HEK293T (cell line): ENCODE results near the gene LRRC8B.

Experiments
- CTCF ChIA-PET: fragments of 350-600 bp; formaldehyde crosslinking; extraction: SDS; loops from one replicate; lab custom pipeline; 2021; ENCODE audit warnings: antibody characterized with exemption, inconsistent platforms; lab: Yijun Ruan, JAX
- POLR2A ChIA-PET: fragments of 350-600 bp; formaldehyde crosslinking; extraction: SDS; loops from one replicate; lab custom pipeline; 2020; ENCODE audit warnings: antibody characterized with exemption, inconsistent platforms; lab: Yijun Ruan, JAX
- DNase-seq: peaks from one replicate; pipeline ENCODE4 v3.0.0; 2012; ENCODE audit warnings: mixed read lengths; ENCODE audit errors: extremely low spot score
- ARNT ChIP-seq: fragments of 450-650 bp; IDR thresholded peaks from 2 replicates; pipeline ENCODE4 v1.6.1; 2017; ENCODE audit warnings: mild to moderate bottlenecking
- BHLHE40 ChIP-seq: fragments of 450-650 bp; IDR thresholded peaks from 2 replicates; pipeline ENCODE4 v1.6.1; 2016; ENCODE audit warnings: mild to moderate bottlenecking, moderate library complexity, borderline replicate concordance
- CTBP1 ChIP-seq: fragments of 450-650 bp; IDR thresholded peaks from 2 replicates; pipeline ENCODE4 v1.6.1; 2016; ENCODE audit warnings: borderline replicate concordance
- ELF4 ChIP-seq: fragments of 450-650 bp; IDR thresholded peaks from 2 replicates; pipeline ENCODE4 v1.6.1; 2017; ENCODE audit warnings: antibody characterized with exemption
- FOXA1 ChIP-seq: fragments of 450-650 bp; IDR thresholded peaks from 2 replicates; pipeline ENCODE4 v1.6.1; 2016; ENCODE audit warnings: mild to moderate bottlenecking
- FOXK2 ChIP-seq: fragments of 450-650 bp; IDR thresholded peaks from 2 replicates; pipeline ENCODE4 v1.6.1; 2016; ENCODE audit warnings: mild to moderate bottlenecking
- FOXM1 ChIP-seq: fragments of 450-650 bp; IDR thresholded peaks from 2 replicates; pipeline ENCODE4 v1.6.1; 2017; ENCODE audit warnings: mild to moderate bottlenecking, borderline replicate concordance
- HDGF ChIP-seq: fragments of 450-650 bp; IDR thresholded peaks from 2 replicates; pipeline ENCODE4 v1.6.1; 2017; ENCODE audit warnings: antibody characterized with exemption, borderline replicate concordance
- L3MBTL2 ChIP-seq: fragments of 450-650 bp; conservative IDR thresholded peaks from 2 replicates; pipeline ENCODE4 v1.6.1; 2016; ENCODE audit warnings: mild to moderate bottlenecking
- LEF1 ChIP-seq: fragments of 450-650 bp; IDR thresholded peaks from 2 replicates; pipeline ENCODE4 v1.6.1; 2017; ENCODE audit warnings: mild to moderate bottlenecking, borderline replicate concordance
- NFRKB ChIP-seq: fragments of 450-650 bp; IDR thresholded peaks from 2 replicates; pipeline ENCODE4 v1.6.1; 2016; ENCODE audit warnings: mild to moderate bottlenecking, moderate library complexity
- SP1 ChIP-seq: fragments of 450-650 bp; IDR thresholded peaks from 2 replicates; pipeline ENCODE4 v1.6.1; 2017
- SUZ12 ChIP-seq: fragments of 450-650 bp; IDR thresholded peaks from 2 replicates; pipeline ENCODE4 v1.6.1; 2016; ENCODE audit warnings: mild to moderate bottlenecking
- TARDBP ChIP-seq: fragments of 450-650 bp; IDR thresholded peaks from 2 replicates; pipeline ENCODE4 v1.6.1; 2016
- ZNF384 ChIP-seq: fragments of 450-650 bp; IDR thresholded peaks from 2 replicates; pipeline ENCODE4 v1.6.1; 2016
- TF ChIP-seq, protein P1 (sequence below): fragments of 450-650 bp; IDR thresholded peaks from 2 replicates; pipeline ENCODE4 v1.6.1; 2016

The LRRC8B gene

DNA sequence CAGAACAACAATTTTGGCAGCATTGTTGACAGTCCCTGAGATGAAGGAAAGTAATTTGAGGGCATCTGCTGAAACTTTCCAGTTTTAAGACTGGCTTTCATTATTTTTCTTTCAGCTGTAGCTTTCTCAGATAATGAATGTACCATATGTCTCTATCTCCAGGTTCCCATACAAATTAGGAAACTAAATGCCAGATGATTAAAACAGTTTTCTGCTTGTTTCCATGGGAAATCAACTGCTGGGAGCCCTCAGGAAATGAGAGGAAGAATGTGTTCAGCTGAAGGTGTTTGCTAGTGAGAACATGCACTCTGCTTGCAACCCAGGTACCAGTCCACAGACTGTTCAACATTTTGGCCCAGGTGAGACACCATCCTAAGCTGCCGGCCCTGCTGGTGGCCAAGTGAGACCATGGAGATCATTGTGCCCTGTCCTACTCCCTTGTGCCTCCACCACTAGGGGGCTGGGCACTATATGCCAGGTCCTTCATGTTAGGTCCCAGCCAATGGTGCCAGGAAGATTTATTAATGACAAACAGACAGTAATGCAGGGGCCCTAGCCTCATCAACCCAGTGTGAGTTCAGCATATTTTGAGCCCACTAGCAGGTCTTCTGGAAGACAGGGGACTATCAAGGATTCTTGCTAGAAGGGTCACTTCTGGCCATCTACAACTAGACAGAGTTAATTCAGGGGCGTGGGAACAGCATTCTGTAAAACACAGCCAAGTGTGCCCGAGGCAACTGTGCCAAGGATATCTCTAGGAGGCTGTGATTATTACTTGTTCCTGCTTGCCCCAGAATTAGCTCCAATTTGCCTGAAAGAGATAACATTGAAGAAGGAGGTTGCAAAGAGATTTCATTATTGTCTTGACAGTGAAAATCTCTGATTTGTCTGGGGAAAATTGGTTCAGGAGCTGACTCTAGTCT is 91.3 kb downstream of the LRRC8B start:
- TF ChIP-seq BHLHE40 (no peak), ARNT (no peak)
- DNase-seq: peak; percentile 28
- POLR2A ChIA-PET: no interaction called here
- CTCF ChIA-PET: interaction anchor here (0.6 to 2.3 kb wide), 3 partner anchors 15 to 1379 kb away, joined by 3 to 14 read pairs (median 3); partner anchors contain the start of gene LRRC8C

- TF ChIP-seq TARDBP: no peak
- no peak for TF ChIP-seq CTBP1
- TF ChIP-seq ARNT: no peak
- no peak for TF ChIP-seq SP1
- TF ChIP-seq FOXA1: no peak
- no peak for TF ChIP-seq HDGF
- no peak for TF ChIP-seq NFRKB
- no peak for TF ChIP-seq LEF1
- TF ChIP-seq BHLHE40: no peak
- no peak for TF ChIP-seq FOXM1
- ChIA-PET POLR2A (no interaction called here), CTCF (interaction anchor here (0.6 to 2.3 kb wide), 4 partner anchors 14 to 1378 kb away, joined by 3 to 14 read pairs (median 3); partner anchors contain the start of genes LRRC8B and LRRC8C)
- no peak for DNase-seq
Measured at GRCh38 chr1:89616844-89617627, 92.4 kb downstream of the LRRC8B start.

DNA sequence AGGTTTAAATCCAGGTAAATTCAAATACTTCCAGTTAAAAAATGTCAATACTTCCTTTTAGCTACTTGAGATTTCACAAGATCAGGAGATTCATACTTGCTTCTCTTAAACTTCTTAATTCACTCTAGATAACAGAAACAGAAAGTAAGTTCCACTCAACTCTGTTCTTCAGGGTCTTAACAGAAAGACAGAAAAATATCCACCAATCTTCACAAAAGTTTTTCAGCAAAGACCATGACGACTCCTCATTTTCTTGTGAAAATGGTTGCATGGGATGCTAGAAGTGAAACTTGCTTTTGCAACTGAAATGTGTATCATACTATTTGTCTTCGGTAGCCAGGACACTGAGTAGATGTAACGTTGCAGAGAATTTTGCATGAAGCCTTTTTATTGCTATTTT is 96.0 kb downstream of the LRRC8B start:
- no peak for DNase-seq
- ChIA-PET CTCF (no interaction called here), POLR2A (no interaction called here)
- TF ChIP-seq L3MBTL2 (no peak), FOXM1 (no peak), ARNT (no peak), ELF4 (no peak), NFRKB (no peak), SUZ12 (no peak), SP1 (no peak)
- TF ChIP-seq, protein P1, sequence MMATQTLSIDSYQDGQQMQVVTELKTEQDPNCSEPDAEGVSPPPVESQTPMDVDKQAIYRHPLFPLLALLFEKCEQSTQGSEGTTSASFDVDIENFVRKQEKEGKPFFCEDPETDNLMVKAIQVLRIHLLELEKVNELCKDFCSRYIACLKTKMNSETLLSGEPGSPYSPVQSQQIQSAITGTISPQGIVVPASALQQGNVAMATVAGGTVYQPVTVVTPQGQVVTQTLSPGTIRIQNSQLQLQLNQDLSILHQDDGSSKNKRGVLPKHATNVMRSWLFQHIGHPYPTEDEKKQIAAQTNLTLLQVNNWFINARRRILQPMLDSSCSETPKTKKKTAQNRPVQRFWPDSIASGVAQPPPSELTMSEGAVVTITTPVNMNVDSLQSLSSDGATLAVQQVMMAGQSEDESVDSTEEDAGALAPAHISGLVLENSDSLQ: no peak

DNA sequence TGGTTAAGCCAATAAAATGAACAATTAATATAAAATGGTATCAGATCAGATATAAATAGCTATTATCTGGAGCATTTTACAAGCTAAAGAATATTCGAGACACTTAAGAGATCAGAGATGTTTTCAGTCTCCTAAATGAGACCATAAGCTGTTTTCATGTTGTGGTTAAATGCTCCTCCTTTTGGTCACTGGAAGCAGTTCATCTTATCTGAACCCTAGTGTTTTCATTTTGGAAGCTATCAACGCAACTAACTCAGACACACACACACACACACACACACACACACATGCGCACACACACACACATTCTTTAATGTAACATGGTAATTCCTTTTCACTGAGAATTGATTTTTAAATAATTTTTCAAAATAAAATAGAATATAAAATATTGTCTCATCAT is 98.3 kb downstream of the LRRC8B start:
- no peak for DNase-seq
- TF ChIP-seq FOXA1 (no peak), ARNT (no peak), L3MBTL2 (no peak), ELF4 (no peak), SUZ12 (no peak)
- CTCF ChIA-PET: interaction anchor here (0.7 to 2.1 kb wide), 2 partner anchors 17 to 140 kb away, joined by 4 to 8 read pairs; no protein-coding TSS in a partner anchor
- POLR2A ChIA-PET: no interaction called here

DNA sequence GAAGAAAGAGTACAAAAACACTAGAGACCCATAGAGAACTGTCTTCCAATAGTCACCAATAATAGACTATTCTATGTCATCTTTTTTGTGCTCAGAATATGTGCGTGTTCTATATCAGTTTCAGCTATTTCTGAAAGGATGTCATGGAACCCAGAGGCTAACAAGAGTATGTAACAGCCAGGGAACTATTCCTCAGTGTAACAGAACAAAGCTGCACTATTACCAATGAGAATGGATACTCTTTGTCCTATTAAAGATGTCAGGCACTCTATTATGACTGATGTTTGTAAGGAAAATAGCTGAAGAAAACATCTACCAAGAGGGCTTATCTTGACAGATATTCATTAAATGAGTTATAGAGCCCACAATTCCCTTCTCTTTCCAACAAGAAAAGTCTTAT is 99.7 kb downstream of the LRRC8B start:
- TF ChIP-seq CTBP1: no peak
- TF ChIP-seq ZNF384: no peak
- no peak for TF ChIP-seq HDGF
- TF ChIP-seq FOXM1: no peak
- TF ChIP-seq BHLHE40: no peak
- no peak for TF ChIP-seq NFRKB
- TF ChIP-seq, protein P1: no peak
- no peak for TF ChIP-seq SP1
- TF ChIP-seq SUZ12: no peak
- ChIA-PET POLR2A (no interaction called here), CTCF (interaction anchor here (1.0 kb wide), 1 partner anchor 139 kb away, joined by 4 read pairs; no protein-coding TSS in a partner anchor)
- no peak for DNase-seq

- TF ChIP-seq L3MBTL2 (no peak), SUZ12 (no peak), CTBP1 (no peak), ELF4 (no peak), ZNF384 (no peak), HDGF (no peak), FOXA1 (no peak), FOXK2 (no peak), BHLHE40 (no peak)
- no peak for DNase-seq
- CTCF ChIA-PET: interaction anchor here (1.0 kb wide), 1 partner anchor 138 kb away, joined by 4 read pairs; no protein-coding TSS in a partner anchor
- POLR2A ChIA-PET: no interaction called here
Measured at GRCh38 chr1:89624715-89625323, 100.2 kb downstream of the LRRC8B start.

GRCh38 chr1:89627596-89627962 is 103.0 kb downstream of the LRRC8B start:
- no peak for DNase-seq
- POLR2A ChIA-PET: interaction anchor here (1.2 kb wide), 1 partner anchor 135 kb away, joined by 3 read pairs; no protein-coding TSS in a partner anchor
- no peak for TF ChIP-seq BHLHE40
- no peak for TF ChIP-seq ELF4
- TF ChIP-seq ARNT: no peak
- TF ChIP-seq L3MBTL2: no peak
- TF ChIP-seq, protein P1: no peak
- no peak for TF ChIP-seq NFRKB
- CTCF ChIA-PET: interaction anchor here (1.5 kb wide), 1 partner anchor 135 kb away, joined by 7 read pairs; no protein-coding TSS in a partner anchor
